HepG2 (cell line): ENCODE measurements around the gene SMARCA5. TPM values are rescaled to one million over a fixed set of nuclear protein-coding genes. Genes with fewer than 3 reads are reported as not detected.

ENCODE experiments used
- ATAC-seq: fragments of 200-7000 bp; cut with Tn5 transposase; 3 replicates; pipeline ENCODE4 v1.9.1; 2020; ENCODE audit warnings: mild to moderate bottlenecking, moderate library complexity
- BruUV-seq: library from RNA; stranded (reverse); fragments of 400-500 nt; replicated peaks from 2 replicates; lab custom pipeline; 2021; lab: Mats Ljungman, UMichigan
- CTCF ChIA-PET: fragments of 300-600 bp; formaldehyde crosslinking; extraction: SDS; loops from one replicate; lab custom pipeline; 2021; ENCODE audit warnings: low total read pairs, inconsistent platforms, low intra/inter-chr PET ratio; lab: Yijun Ruan, JAX
- POLR2A ChIA-PET: fragments of 350-600 bp; sonication (Branson Sonifier 250); formaldehyde crosslinking; loops from one replicate; lab custom pipeline; 2020; ENCODE audit warnings: antibody characterized with exemption, inconsistent platforms; lab: Yijun Ruan, JAX
- DNase-seq: peaks from one replicate; pipeline ENCODE4 v3.0.0-alpha.2; 2015; ENCODE audit warnings: low spot score
- FAIRE-seq: peaks from 3 replicates; lab custom pipeline; 2011; peaks lifted over from hg19 to GRCh38; lab: Jason Lieb, UNC
- H2AFZ ChIP-seq: one replicate; pipeline ENCODE4 v1.6.1; 2011; ENCODE audit warnings: low read length, inconsistent platforms
- H3K27ac ChIP-seq: fragments of 300-600 bp; 3 replicates; pipeline ENCODE4 v1.8.0; 2011; ENCODE audit warnings: mixed run types, mild to moderate bottlenecking, mixed read lengths, low read length, inconsistent platforms; ENCODE audit not compliant: insufficient read depth; ENCODE audit errors: extremely low read length
- H3K27me3 ChIP-seq, 2 experiments: fragments of 200-600 bp in 1 of 2; 2 replicates in 1 of 2; 3 replicates in 1 of 2; pipeline versions ENCODE4 v1.6.0 to v1.8.0; 2011; ENCODE audit warnings: low read length in 2 of 2, mild to moderate bottlenecking in 2 of 2, moderate library complexity in 2 of 2, inconsistent platforms in 1 of 2; ENCODE audit not compliant: insufficient read depth in 2 of 2, control insufficient read depth in 1 of 2
- H3K36me3 ChIP-seq, 2 experiments: fragments of 200-600 bp in 1 of 2; replicated peaks in 1 of 2; 2 replicates in 1 of 2; 3 replicates in 1 of 2; pipeline versions ENCODE4 v1.5.1 to v1.8.0; 2011; ENCODE audit warnings: low read length in 2 of 2, inconsistent platforms in 1 of 2; ENCODE audit not compliant: insufficient read depth in 2 of 2, control insufficient read depth in 1 of 2
- H3K4me1 ChIP-seq: 2 replicates; pipeline ENCODE4 v1.5.1; 2012; ENCODE audit warnings: low read length, inconsistent platforms; ENCODE audit not compliant: insufficient read depth
- H3K4me2 ChIP-seq: 2 replicates; pipeline ENCODE4 v1.6.0; 2011; ENCODE audit warnings: low read depth, low read length, inconsistent platforms
- H3K4me3 ChIP-seq, 3 experiments: fragments of 200-600 bp in 1 of 3; sonication (generic), shearing (Covaris generic) in 1 of 3; replicated peaks in 1 of 3; 2 replicates each; pipeline ENCODE4 v1.5.1; 2011 to 2016; ENCODE audit warnings: low read length in 3 of 3, inconsistent platforms in 2 of 3, low read depth in 2 of 3, mild to moderate bottlenecking in 2 of 3, control low read depth in 1 of 3, mixed read lengths in 1 of 3; ENCODE audit not compliant: insufficient read depth in 1 of 3
- H3K79me2 ChIP-seq: one replicate; pipeline ENCODE4 v1.6.1; 2011; ENCODE audit warnings: low read length, inconsistent platforms; ENCODE audit not compliant: insufficient read depth
- H3K9ac ChIP-seq: 2 replicates; pipeline ENCODE4 v1.6.0; 2011; ENCODE audit warnings: mild to moderate bottlenecking, low read depth, low read length, inconsistent platforms; ENCODE audit not compliant: insufficient read depth
- H3K9me3 ChIP-seq: 2 replicates; pipeline ENCODE4 v1.5.1; 2012; ENCODE audit warnings: mild to moderate bottlenecking, low read length
- H4K20me1 ChIP-seq: 2 replicates; pipeline ENCODE4 v1.6.0; 2011; ENCODE audit warnings: inconsistent platforms, mild to moderate bottlenecking, low read length, moderate library complexity; ENCODE audit not compliant: insufficient read depth
- ATAD3A ChIP-seq: sonication (generic); formaldehyde crosslinking; IDR thresholded peaks from 2 replicates; pipeline ENCODE4 v1.4.0; 2020; ENCODE audit warnings: missing genetic modification reagents
- DRAP1 ChIP-seq: IDR thresholded peaks from 2 replicates; pipeline ENCODE4 v1.6.1; 2016; ENCODE audit warnings: missing genetic modification reagents, missing compliant biosample characterization
- SIX4 ChIP-seq: sonication (generic); formaldehyde crosslinking; IDR thresholded peaks from 2 replicates; pipeline ENCODE4 v1.4.0; 2020; ENCODE audit warnings: missing genetic modification reagents
- SYNCRIP ChIP-seq: fragments of 200-400 bp; formaldehyde crosslinking; IDR thresholded peaks from 2 replicates; pipeline ENCODE4 v1.6.1; 2018; ENCODE audit warnings: mild to moderate bottlenecking, low read depth, low read length; ENCODE audit not compliant: insufficient read depth
- ZFP36L1 ChIP-seq: sonication (generic); formaldehyde crosslinking; IDR thresholded peaks from 2 replicates; pipeline ENCODE4 v1.8.0; 2022; ENCODE audit warnings: mild to moderate bottlenecking, missing genetic modification reagents, moderate library complexity
- ZNF264 ChIP-seq: sonication (generic); formaldehyde crosslinking; IDR thresholded peaks from 2 replicates; pipeline ENCODE4 v1.4.0; 2020; ENCODE audit warnings: missing genetic modification reagents
- WGBS: methylation state at CpG from one replicate; pipeline ENCODE4 v1.1.6; 2017; ENCODE audit warnings: low lambda C conversion rate; 5-methylcytosine and 5-hydroxymethylcytosine counted together
- in situ Hi-C: cut with HindIII; loops from 2 replicates; pipeline ENCODE4 v1.10.0; 2017; ENCODE audit warnings: low pct_unique_long_range_greater_than_20kb; ENCODE audit not compliant: extremely low pct_ligation_motif_present
- intact Hi-C: fragments of 100-400 bp; cut with micrococcal nuclease; formaldehyde crosslinking; loops from one replicate; pipeline ENCODE4 v1.10.0; 2022; ENCODE audit not compliant: unreplicated experiment
- polyA plus RNA-seq, 8 experiments: library from polyadenylated mRNA; depleted of rRNA in 3 of 8; stranded (reverse) in 7 of 8; unstranded in 1 of 8; fragments of >200 nt; fragmentation: Illumina TruSeq in 4 of 8; extraction: Trizol in 4 of 8; gene quantifications; 2 replicates each; pipeline versions ENCODE4 v1.2.1 to v1.2.3, GENCODE V29; 2011 to 2016; ENCODE audit warnings: low read depth in 4 of 8, missing spikeins in 1 of 8, mixed read lengths in 1 of 8; ENCODE audit not compliant: insufficient read depth in 1 of 8
- total RNA-seq, 5 experiments: library from RNA; depleted of rRNA; stranded (reverse); fragments of >200 nt; fragmentation: Illumina TruSeq; extraction: Trizol; gene quantifications; 2 replicates each; pipeline ENCODE4 v1.2.3, GENCODE V29; 2016; ENCODE audit warnings: low read depth in 1 of 5

The SMARCA5 gene
- total and polyA plus RNA-seq, 2 of the 13 experiments (the other 11 are each of a cell fraction or from before 2014, with no cell fraction given) = 7.0 to 37.5 TPM

- no TSS peak for BruUV-seq
Measured at GRCh38 chr4:143502231-143502630, 11.3 kb upstream of the SMARCA5 start.

GRCh38 chr4:143506031-143506430, 7.5 kb upstream of the SMARCA5 start:
- no peak for DNase-seq
- no peak for ATAC-seq
- no peaks in the 10 kb centered on the region for H4K20me1 ChIP-seq
- WGBS = 76% methylated on average over 1 of the region's 1 CpG
- H3K9ac ChIP-seq = no peak overlapping the region
- no peaks in the 10 kb centered on the region for H3K79me2 ChIP-seq
- no peaks in the 10 kb centered on the region for H3K36me3 ChIP-seq
- no peak for TF ChIP-seq SIX4 (CRISPR knock-in tag)
- no peak for TF ChIP-seq ZNF264 (CRISPR knock-in tag)
- TF ChIP-seq DRAP1 (CRISPR knock-in tag) = no peak
- TF ChIP-seq ATAD3A (CRISPR knock-in tag) = no peak
- TF ChIP-seq SYNCRIP = no peak
- TF ChIP-seq, all 625 proteins: peak for 0
- Histone ChIP-seq H3K4me2 (no peak overlapping the region), H2AFZ (no peak overlapping the region), H3K4me1 (no peaks in the 10 kb centered on the region), H3K27ac (no peak overlapping the region), H3K27me3 (no peaks in the 10 kb centered on the region), H3K9me3 (no peaks in the 10 kb centered on the region), H3K4me3 (no peak overlapping the region)
- BruUV-seq = no TSS peak
- in situ Hi-C loops (loop anchor here (25.0 kb wide), 1 partner anchor 1606 kb away; no protein-coding TSS in a partner anchor), intact Hi-C loops (no loop called here)
- FAIRE-seq = no peak
- POLR2A ChIA-PET = no interaction called here
- CTCF ChIA-PET = no interaction called here

More at GRCh38 chr4:143502231-143502630, 11.3 kb upstream of the SMARCA5 start:
- no peaks in the 10 kb centered on the region for H3K9me3 ChIP-seq
- H3K4me1 ChIP-seq = no peaks in the 10 kb centered on the region
- TF ChIP-seq ZFP36L1 (CRISPR knock-in tag) = no peak
- no peak for FAIRE-seq
- H3K79me2 ChIP-seq = no peaks in the 10 kb centered on the region
- no peaks in the 10 kb centered on the region for H4K20me1 ChIP-seq
- intact Hi-C loops = no loop called here
- ATAC-seq = no peak
- no peak overlapping the region for H3K9ac ChIP-seq
- no peak overlapping the region for H3K27ac ChIP-seq
- H3K4me3 ChIP-seq = no peak overlapping the region
- CTCF ChIA-PET = no interaction called here
- no peaks in the 10 kb centered on the region for H3K27me3 ChIP-seq
- in situ Hi-C loops = loop anchor here (25.0 kb wide), 1 partner anchor 1610 kb away; no protein-coding TSS in a partner anchor
- no peak for DNase-seq
- H3K36me3 ChIP-seq = no peaks in the 10 kb centered on the region
- no peak overlapping the region for H3K4me2 ChIP-seq
- H2AFZ ChIP-seq = no peak overlapping the region
- WGBS = 0% methylated on average over 1 of the region's 1 CpG
- POLR2A ChIA-PET = no interaction called here
